22Rv1 (cell line): Measurements from ENCODE around the gene HEY2.

Source experiments
- ZFX ChIP-seq: fragments of 450-650 bp; IDR thresholded peaks from 2 replicates; pipeline ENCODE4 v1.6.1; 2017; ENCODE audit warnings: antibody characterized with exemption, borderline replicate concordance
- TF ChIP-seq, protein P1 (sequence below): fragments of 450-650 bp; IDR thresholded peaks from 2 replicates; pipeline ENCODE4 v1.5.1; 2017; ENCODE audit warnings: mild to moderate bottlenecking

DNA sequence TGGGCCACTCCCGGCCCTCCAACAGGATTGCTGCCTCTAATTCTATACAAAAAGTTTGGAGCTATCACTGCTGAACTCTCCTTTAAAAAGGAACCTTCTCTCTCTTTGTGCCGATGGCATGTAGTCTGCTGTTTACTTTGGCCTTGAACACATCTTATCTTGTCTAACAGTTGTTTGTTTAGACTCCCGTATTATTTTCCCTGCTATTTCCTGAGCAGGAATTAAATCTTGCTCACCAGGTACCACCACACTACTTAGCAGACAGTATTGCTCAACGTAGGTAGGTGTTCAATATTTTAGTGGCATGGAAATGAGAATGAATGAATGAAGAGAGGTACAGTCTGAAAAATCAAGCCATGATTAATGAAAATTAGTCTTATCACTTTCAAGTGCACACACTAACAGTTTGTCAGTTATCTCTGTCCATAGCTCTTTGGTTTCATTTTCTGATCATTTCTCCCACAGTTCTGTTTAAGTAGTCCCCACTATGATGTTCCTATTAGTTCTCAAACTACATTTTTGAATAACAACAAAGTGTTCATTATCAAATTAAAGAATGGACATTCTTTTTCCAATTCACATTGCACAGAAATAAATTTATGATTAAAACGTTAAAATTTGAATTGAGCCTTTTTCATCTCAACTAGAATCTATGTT is 6.8 kb upstream of the HEY2 start:
- TF ChIP-seq ZFX, result no peak
- TF ChIP-seq, protein P1, sequence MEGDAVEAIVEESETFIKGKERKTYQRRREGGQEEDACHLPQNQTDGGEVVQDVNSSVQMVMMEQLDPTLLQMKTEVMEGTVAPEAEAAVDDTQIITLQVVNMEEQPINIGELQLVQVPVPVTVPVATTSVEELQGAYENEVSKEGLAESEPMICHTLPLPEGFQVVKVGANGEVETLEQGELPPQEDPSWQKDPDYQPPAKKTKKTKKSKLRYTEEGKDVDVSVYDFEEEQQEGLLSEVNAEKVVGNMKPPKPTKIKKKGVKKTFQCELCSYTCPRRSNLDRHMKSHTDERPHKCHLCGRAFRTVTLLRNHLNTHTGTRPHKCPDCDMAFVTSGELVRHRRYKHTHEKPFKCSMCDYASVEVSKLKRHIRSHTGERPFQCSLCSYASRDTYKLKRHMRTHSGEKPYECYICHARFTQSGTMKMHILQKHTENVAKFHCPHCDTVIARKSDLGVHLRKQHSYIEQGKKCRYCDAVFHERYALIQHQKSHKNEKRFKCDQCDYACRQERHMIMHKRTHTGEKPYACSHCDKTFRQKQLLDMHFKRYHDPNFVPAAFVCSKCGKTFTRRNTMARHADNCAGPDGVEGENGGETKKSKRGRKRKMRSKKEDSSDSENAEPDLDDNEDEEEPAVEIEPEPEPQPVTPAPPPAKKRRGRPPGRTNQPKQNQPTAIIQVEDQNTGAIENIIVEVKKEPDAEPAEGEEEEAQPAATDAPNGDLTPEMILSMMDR, result no peak
